ENCODE measurements around the gene HIBCH.
A peak's percentile ranks its signal among the peaks of the same experiment; 100 is the strongest.

HIBCH gene

DNA sequence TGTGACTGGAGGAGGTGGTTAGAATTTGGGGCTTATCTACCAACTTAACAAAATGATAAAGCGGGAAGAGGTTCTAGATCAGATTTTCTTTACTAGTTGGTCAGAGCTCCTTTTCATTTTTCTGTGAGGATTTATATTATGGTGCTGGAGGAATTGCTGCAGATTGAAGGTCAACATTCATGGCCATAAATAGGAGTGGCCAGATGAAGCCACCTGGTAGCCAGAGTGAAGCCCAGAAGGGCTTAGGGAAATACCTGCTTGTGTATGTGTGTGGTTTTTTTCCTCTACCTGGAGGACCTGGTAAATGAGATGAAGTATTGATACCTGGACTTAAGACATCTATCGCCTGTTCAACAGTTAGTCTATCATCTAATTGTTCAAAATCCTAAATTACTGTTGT, 134.2 kb downstream of the HIBCH start:
- TF ChIP-seq, protein P1, sequence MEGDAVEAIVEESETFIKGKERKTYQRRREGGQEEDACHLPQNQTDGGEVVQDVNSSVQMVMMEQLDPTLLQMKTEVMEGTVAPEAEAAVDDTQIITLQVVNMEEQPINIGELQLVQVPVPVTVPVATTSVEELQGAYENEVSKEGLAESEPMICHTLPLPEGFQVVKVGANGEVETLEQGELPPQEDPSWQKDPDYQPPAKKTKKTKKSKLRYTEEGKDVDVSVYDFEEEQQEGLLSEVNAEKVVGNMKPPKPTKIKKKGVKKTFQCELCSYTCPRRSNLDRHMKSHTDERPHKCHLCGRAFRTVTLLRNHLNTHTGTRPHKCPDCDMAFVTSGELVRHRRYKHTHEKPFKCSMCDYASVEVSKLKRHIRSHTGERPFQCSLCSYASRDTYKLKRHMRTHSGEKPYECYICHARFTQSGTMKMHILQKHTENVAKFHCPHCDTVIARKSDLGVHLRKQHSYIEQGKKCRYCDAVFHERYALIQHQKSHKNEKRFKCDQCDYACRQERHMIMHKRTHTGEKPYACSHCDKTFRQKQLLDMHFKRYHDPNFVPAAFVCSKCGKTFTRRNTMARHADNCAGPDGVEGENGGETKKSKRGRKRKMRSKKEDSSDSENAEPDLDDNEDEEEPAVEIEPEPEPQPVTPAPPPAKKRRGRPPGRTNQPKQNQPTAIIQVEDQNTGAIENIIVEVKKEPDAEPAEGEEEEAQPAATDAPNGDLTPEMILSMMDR (IDR thresholded peaks at IDR 0.05; ENCODE audit: extremely low read depth, insufficient read depth, missing control alignments): no peak
- in situ Hi-C loops (cut with MboI; ENCODE audit: low pct_unique_long_range_greater_than_20kb, low sequenced_read_pairs, unreplicated experiment): no loop called here
- DNase-seq (ENCODE audit: low spot score): no peak

DNA sequence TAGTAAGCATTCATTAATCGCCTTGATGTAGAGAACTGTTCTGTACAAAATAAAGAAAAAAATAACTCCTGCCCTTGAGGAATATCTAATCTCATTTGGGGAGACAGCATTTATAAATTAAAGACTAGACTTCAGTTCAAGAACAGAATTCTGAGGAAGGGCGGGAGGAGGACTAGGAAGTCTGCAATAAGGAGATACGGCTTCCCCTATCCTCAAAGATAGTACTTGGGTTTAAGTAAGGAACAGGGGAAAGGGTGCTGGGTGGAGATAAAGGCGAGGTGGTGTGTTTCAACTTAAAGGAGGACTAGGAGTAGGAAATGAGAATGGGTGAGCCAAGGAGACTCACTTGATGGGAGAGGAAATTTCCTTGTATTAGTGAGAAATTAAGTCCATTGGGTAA, 135.2 kb downstream of the HIBCH start:
- in situ Hi-C loops (cut with MboI; ENCODE audit: low pct_unique_long_range_greater_than_20kb, low sequenced_read_pairs, unreplicated experiment): no loop called here
- TF ChIP-seq, protein P1 (IDR thresholded peaks at IDR 0.05; ENCODE audit: extremely low read depth, insufficient read depth, missing control alignments): no peak
- no peak for DNase-seq (ENCODE audit: low spot score)

DNA sequence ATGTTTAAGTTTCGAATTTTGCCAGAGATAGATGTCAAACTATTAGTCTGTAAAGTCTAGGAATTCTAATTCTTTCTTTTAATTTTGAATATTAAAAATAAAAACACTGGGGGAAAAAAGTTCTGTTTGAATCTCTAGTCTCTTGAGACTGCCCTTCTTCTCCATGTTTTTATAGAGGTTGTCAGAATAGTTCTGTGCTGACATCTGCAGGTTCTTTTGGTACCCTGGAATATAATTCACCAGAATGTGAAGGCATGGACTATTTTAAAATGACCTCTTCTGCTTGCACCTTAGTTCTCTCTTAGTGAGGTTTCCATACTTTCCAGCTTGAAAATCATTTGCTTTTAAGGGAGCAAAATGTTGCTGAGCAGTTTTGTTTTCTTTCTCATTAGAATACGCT, 136.1 kb downstream of the HIBCH start:
- no peak for DNase-seq (ENCODE audit: low spot score)
- in situ Hi-C loops (cut with MboI; ENCODE audit: low pct_unique_long_range_greater_than_20kb, low sequenced_read_pairs, unreplicated experiment): no loop called here
- TF ChIP-seq, protein P1 (IDR thresholded peaks at IDR 0.05; ENCODE audit: extremely low read depth, insufficient read depth, missing control alignments): no peak

DNA sequence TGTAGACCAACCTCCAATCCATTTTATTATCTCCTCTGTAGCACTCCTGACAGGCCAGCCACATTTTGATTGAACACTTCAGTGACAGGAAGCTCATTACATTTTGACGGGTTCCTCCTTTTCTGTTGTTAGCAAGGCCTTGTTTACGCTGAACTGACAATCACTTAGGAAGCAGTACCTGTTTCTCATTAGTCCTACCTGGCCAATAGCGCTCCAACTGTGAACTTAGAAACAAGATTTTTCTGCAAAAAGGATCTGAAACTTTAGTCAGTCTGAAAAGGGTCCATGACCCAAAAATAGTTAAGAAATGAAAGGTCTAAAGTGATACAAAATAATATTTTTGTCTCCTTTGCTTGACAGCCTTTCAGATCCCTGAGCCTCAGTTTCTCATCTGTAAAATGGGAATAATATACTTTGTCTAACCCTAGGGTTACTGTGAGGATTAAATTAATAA, 137.5 kb downstream of the HIBCH start:
- peak; percentile 27 for DNase-seq (ENCODE audit: low spot score)
- in situ Hi-C loops (cut with MboI; ENCODE audit: low pct_unique_long_range_greater_than_20kb, low sequenced_read_pairs, unreplicated experiment): no loop called here
- TF ChIP-seq, protein P1 (IDR thresholded peaks at IDR 0.05; ENCODE audit: extremely low read depth, insufficient read depth, missing control alignments): no peak

DNA sequence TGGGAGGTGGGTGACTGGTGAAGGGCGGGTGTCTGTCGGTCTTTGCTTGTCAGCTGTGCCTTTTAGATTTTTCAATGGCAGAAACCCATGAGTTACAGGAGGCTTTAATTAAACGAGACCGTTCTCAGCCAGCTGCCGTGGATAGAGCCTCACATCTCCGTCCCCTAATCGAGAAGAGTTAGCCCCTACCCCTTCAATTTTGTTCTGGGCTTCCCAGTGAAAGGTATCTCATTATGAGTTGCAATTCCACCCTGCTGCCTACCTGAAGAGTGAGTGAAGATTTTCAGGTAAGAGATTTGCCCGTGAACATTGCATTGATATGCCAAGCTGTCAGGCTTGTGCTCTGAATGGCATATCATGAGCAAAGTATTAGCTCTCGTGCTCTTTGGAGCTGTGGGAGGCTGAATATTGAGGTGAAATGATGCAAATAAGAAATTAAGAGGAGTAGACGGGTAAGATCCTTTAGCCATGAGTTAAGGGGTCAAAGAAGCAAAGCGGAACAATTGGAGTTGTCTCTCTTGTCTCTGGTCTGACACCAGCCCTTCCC, 138.4 kb downstream of the HIBCH start:
- TF ChIP-seq, protein P1 (IDR thresholded peaks at IDR 0.05; ENCODE audit: extremely low read depth, insufficient read depth, missing control alignments): no peak
- in situ Hi-C loops (cut with MboI; ENCODE audit: low pct_unique_long_range_greater_than_20kb, low sequenced_read_pairs, unreplicated experiment): no loop called here
- no peak for DNase-seq (ENCODE audit: low spot score)

DNA sequence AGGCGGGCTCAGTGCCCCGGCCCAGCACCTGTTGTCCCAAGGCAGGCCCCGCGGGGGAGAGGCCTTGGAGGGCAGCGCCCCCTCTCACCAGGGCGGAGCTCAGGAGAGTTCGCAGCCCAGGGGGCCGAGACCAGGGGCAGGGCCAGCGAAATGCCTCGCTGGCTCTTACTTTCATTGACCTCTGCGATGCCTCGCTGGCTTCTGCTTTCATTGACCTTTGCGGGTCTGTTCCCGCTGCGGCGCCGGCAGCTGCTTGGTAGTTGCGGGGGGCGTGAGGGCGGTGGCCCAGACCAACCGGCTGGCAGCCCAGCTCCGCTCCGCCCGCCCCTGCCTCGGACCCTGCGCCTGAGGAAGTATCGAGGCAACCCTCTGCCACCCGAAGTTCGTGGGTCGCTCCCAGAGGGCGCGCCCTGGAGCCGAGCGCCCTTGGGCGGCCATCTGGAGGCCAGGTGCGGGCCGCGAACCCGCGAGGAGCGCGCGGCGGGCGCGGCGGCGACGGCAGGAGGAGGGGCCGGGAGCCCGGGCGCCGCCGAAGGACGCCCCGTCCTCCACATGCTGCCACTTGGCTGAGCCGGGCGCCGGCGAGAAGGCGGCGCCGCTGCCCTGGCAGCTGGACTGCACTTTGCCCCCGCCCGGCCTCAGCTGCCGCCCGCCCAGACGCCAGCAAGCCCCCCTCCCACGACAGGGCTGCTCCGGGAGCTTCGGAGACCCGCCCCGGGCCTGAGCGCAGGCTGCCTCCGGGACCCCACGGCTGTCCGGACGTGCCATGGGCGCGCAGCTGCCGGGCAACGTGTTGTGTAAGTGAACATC, 139.1 kb downstream of the HIBCH start:
- in situ Hi-C loops (cut with MboI; ENCODE audit: low pct_unique_long_range_greater_than_20kb, low sequenced_read_pairs, unreplicated experiment): no loop called here
- TF ChIP-seq, protein P1 (IDR thresholded peaks at IDR 0.05; ENCODE audit: extremely low read depth, insufficient read depth, missing control alignments): peak; percentile 65
- peak; percentile 77 for DNase-seq (ENCODE audit: low spot score)

Measured in GM13977 (cell line).